ENCODE results near the gene PGPEP1.

Gene PGPEP1, protein sequence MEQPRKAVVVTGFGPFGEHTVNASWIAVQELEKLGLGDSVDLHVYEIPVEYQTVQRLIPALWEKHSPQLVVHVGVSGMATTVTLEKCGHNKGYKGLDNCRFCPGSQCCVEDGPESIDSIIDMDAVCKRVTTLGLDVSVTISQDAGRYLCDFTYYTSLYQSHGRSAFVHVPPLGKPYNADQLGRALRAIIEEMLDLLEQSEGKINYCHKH

GRCh38 chr19:18340190-18340989 is at the start of gene PGPEP1:
Gene PGPEP1, plus strand, starts transcription at chr19:18340598. Its CDS starts 84 bp downstream, at chr19:18340682.
- no peak for DNase-seq (ENCODE audit: low read depth, low spot score)

DNA sequence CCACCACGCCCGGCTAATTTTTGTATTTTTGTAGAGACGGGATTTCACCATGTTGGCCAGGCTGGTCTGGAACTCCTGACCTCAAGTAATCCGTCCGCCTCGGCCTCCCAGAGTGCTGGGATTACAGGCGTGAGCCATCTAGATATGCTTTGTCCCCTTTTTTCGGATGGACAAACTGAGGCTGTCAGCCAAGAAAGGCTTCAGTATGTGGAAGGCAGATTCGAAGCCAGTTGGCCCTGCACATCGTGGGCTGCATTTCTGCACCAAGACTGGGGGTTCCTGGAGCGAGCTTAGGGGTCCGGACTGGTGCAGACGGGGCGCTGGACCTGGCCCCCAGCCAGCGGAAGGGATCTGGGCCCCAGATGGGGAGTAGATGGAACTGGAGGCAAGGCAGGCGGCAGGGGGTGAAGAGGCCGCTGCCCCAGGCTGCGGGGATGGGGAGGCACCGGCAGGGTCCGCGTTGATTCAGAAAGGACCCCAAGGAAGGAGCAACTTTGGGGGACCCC is 49.3 kb upstream of the PGPEP1 start:
- DNase-seq (ENCODE audit: low read depth, low spot score) = no peak

DNA sequence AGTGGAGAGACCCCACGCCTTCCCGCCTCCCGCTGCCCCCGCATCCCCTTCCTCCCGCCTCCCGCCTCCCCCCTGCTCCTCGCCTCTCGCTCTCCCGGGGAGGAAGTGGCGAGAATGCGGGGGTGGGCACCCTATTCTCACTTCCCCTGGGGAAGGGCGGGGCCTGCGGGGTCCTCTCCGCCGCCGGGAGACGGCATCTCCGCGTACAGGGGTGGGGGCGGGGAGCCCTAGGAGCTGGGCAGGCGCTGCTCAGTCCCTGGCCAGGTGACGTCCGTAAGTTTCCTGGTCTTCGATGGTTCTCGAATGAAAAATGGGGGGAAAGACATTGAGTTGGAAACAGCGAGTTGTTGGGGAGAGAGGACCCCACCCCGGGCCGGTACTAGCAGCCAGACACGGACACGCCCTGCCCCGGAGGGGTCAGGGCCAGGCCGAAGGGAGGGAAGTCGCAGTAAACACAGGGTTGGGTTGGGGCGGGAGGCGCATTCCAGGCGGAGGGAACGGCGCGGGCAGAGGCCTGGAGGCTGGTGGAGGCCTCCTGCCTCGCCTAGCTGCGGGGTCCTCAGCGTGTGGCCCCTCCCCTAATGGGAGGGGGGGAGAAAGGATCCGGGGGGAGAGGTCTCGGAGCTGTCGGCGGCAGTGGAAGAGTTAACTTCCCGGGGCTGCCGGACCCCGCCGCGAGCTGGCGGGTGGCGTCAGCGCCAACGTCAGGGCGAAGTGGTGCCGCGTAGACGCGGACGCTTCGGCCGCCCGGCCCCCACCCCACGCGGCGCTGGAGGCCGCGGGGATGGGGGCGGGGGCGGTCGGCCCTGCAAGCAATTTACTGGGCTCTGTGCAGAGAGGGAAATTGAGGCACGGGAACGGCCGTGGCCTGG is 48.6 kb upstream of the PGPEP1 start:
- DNase-seq (ENCODE audit: low read depth, low spot score) = no peak

DNA sequence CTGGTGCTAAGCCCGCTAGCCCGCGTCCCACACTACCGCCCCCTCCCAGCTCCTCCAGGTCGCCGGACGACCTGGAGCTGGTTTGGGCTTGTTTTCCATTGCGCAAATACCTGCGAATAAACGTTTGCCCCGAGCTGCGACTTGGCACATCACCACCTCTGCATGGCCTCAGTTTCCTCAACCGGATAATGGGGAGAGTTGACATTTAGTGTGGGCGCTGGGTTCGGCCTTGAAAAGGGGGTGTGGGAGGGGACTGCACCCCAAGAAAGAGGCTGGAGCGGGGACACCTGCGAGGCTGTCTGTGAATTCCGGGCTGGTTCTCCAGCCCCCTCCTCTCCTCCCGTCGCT is 48.0 kb upstream of the PGPEP1 start:
- no peak for DNase-seq (ENCODE audit: low read depth, low spot score)

DNA sequence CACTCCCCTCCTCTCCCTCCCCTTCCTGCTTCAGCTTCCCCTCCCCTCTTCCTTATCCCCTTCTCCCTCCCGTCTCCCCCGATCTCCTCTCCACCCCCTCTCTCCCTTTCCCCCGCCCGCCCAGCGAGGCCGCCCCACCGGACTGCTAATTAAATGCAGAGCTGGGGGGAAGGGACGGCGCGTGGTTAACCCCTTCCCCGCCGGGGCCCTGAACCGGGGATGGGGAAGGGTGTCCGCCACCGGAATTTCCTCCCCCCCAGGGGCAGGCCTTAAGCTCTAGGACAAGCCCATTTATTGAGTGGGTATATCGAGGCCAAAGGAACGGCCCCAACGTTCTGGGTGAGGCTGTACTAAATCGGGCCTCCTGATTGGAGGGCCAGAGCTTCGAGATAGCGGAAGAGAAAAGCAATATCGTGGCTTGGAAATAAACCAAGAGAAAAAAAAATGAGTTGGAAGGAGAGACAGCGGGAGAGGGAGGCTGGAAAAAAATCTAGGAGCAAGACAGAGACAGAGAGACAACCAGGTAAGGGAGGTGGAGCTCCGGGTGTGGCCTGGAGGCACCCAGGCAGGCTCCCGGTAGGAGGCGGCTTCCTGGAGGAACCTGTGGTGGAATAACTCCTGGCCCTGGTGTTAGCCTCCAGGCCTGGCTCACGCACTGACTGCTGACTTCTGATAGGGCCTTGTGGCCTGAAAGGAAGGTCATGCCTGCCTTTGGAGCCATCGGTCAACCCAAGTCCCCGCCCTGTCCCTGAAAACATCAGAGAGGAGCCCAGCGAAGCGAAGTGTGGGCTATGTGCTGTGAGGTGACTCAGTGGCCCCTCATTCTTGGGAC is 47.4 kb upstream of the PGPEP1 start:
- no peak for DNase-seq (ENCODE audit: low read depth, low spot score)

- no peak for DNase-seq (ENCODE audit: low read depth, low spot score)
These were observed 46.5 kb upstream of the PGPEP1 start for GRCh38 chr19:18293642-18294466.

- DNase-seq (ENCODE audit: low read depth, low spot score) = peak; percentile 73
These were observed 45.9 kb upstream of the PGPEP1 start for GRCh38 chr19:18294467-18294864.

DNA sequence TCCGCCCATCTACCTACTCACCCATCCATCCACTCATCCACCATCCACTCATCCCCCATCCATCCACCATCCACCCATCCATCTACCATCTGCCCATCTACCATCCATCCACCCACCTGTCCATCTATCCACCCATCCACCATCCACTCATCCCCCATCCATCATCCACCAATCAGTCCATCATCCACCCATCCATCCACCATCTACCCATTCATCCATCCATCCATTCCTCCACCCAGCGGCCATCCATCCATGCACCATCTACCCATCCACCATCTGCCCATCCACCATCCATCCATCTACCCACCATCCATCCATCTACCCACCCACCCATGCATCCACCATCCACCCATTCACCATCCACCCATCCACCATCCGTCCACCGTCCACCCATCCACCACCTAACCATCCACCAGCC is 45.4 kb upstream of the PGPEP1 start:
- DNase-seq (ENCODE audit: low read depth, low spot score) = no peak

DNA sequence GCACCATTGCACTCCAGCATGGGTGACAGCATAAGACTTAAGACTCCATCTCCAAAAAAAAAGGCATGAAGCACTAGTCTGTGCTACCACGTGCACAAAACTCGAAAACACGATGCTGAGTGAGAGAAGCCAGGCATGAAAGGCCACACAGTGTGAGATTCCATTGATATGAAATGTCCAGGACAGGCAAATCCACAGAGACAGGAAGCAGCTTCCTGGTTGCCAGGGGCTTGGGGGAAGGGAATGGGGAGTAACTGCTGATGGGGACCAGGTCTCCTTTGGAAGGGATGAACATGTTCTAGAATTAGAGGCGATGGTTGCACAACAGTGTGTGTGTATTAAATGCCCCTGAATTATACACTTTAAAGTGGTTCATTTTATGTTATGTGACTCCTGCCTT is 43.1 kb upstream of the PGPEP1 start:
- no peak for DNase-seq (ENCODE audit: low read depth, low spot score)

DNA sequence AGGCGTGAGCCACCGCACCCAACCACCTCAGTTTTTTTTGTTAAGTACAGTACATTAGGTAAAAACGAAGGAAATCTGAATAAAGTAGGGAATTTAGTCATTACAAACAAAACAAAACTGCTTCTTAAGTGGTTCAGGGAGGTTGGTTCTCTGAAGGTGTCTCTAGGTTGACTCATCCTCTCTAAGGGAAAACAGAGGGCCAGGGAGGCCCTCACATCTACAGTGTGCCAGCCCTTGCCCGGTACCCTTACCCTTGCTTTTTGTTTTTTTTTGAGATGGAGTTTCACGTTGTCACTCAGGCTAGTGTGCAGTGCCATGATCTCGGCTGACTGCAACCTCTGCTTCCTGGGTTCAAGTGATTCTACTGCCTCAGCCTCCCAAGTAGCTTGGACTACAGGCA is 41.8 kb upstream of the PGPEP1 start:
- DNase-seq (ENCODE audit: low read depth, low spot score) = no peak

DNA sequence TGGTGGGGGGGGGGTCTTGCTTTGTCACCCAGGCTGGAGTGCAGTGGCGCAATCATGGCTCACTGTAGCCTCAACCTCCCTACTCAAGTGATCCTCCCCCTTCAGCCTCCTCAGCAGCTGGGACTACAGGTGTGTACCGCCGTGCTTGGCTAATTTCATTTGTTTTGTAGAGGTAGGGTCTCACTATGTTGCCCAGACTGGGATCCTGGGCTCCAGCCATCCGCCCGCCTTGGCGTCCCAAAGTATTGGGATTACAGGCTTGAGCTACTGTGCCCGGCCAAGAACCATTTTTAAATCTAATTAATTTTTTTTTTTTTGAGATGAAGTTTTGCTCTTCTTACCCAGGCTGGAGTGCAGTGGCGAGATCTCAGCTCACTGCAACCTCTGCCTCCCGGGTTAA is 40.7 kb upstream of the PGPEP1 start:
- no peak for DNase-seq (ENCODE audit: low read depth, low spot score)

DNA sequence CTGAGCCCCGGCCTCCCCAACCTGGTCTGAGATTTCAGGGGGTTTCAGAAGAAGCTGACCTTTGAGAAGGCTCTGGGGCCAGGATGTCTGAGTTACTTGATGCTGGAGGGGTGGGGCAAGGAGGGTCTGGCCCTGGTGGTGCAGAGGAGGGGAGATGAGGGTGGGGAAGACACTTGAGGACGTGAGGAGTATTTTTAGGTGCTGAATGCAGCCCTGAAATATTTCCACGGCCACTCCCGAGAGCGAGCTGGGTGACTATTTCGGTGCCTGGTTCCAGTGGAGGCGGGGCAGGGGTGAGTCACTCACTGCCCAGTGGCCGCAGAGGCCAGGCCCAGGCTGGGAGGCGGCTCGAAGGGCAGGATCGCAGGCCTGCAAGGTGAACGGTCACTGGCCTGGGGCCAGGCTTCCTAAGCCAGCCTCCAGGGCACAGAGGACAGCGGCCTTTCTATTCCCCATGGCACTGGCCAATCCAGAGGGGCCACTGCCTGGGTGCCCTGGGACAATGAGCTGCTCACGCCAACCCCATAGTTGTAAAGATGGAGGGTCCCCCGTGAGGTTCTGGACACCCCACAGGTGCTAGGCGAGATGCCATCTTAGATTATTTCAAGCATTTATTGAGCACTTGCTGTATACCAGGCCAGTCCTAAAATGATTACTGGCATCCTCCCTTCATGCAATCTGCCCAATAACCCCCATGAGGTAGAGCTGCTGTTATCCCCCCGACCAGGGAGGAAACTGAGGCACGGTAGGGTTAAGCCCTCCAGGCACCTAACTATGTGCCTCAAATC is 39.3 kb upstream of the PGPEP1 start:
- DNase-seq (ENCODE audit: low read depth, low spot score) = no peak

- no peak for DNase-seq (ENCODE audit: low read depth, low spot score)
These were observed 38.7 kb upstream of the PGPEP1 start for GRCh38 chr19:18301718-18302111.

GRCh38 chr19:18304208-18304457 is 36.3 kb upstream of the PGPEP1 start:
- no peak for DNase-seq (ENCODE audit: low read depth, low spot score)

- DNase-seq (ENCODE audit: low read depth, low spot score) = peak; percentile 64
These were observed 35.7 kb upstream of the PGPEP1 start for GRCh38 chr19:18304458-18305310.

DNA sequence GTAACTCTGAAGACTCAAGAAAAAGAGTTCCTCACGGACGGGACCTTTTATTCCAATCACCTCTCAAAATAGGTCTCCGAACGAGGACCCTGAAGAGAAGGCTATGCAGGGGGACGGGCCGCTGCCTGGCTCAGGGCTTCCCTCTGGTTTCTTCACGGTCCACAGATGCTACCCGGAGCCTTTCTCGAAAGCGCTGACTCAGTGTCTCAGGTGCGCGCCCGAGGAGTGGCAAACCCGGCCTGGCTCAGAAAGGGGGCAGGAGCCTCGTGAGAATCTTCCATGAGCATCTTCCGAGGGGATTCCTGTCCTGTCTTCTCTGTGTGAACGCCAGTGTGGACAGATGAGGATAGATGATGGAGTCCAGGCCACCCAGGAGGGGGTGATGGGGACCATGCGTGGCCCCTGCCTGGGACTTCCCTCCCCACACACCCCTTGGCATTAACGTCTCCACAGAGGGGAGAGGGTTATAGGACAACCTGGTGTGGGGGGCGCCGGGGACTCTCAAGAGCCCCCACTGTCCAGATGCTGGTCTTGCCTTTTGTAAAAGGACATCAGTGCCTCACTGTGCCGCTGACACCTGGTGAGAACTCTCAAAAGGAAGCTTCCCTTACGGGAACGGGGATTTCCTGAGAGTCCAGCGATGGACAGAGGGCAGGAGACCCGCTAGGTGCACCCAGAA is 34.0 kb upstream of the PGPEP1 start:
- DNase-seq (ENCODE audit: low read depth, low spot score) = no peak

DNA sequence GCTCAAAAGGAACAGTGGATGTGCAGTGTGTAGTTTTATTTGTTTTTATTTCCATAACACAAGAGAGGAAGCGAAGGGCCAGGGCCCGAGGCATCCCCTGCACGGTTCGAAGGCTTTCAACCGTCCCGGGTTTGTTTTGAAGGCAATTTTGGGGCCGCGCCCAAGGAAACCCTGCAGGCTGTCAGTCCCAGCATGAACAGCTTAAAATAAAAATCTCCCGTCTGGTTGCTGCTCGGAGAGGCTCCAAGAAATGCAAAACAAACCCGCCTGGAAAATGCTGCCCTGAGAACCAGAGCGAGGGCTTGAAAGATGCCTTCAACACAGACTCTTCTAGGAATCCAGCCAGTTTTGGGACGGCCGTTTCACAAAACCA is 33.5 kb upstream of the PGPEP1 start:
- DNase-seq (ENCODE audit: low read depth, low spot score) = no peak

DNA sequence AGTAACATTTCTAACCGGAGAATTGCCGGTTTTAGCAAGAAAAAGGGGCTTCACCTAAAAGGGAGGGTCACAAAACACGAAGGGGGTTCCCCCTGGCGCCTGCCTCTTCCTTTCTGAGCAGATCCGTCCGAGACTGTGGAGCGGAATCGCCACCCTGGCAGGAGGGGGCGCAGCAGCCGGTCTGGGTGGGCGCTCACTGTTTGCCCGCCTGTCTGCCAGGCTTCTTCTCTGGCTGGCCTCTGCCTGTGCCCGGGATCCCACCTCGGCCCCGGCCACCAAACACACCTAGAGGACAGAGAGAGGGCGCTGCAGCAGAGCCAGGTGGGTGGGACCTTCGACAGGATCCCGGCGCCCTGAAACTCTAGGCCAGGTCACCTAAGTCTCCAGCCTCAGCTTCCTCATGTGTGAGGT is 33.1 kb upstream of the PGPEP1 start:
- DNase-seq (ENCODE audit: low read depth, low spot score) = no peak
